Mononuclear cell (primary cell): Measurements from ENCODE around the gene NOLC1. TPM values are rescaled to one million over a fixed set of nuclear protein-coding genes. Genes with fewer than 3 reads are reported as not detected.

Source experiments
- H3K27me3 ChIP-seq: 2 replicates; pipeline ENCODE4 v1.6.0; 2011; ENCODE audit warnings: low read length, control low read depth; ENCODE audit not compliant: insufficient read depth
- H3K4me1 ChIP-seq: 2 replicates; pipeline ENCODE4 v1.5.1; 2011; ENCODE audit warnings: mild to moderate bottlenecking, low read length, control low read depth; ENCODE audit not compliant: insufficient read depth
- H3K4me3 ChIP-seq: 2 replicates; pipeline ENCODE4 v1.5.1; 2011; ENCODE audit warnings: mild to moderate bottlenecking, low read length, moderate library complexity
- H3K9me3 ChIP-seq: 2 replicates; pipeline ENCODE4 v1.5.1; 2011; ENCODE audit warnings: low read depth, mild to moderate bottlenecking, control low read depth, low read length
- total RNA-seq: library from RNA; depleted of rRNA; stranded (reverse); fragments of >200 nt; gene quantifications from one replicate; pipeline ENCODE4 v1.2.3, GENCODE V29; 2012

The NOLC1 gene
- total RNA-seq, 1 donor: 19.8 TPM

GRCh38 chr10:102200751-102201640 is 48.8 kb downstream of the NOLC1 start:
- no peaks in the 10 kb centered on the region for H3K4me1 ChIP-seq
- H3K4me3 ChIP-seq: no peak overlapping the region

GRCh38 chr10:102202386-102202785 is 50.2 kb downstream of the NOLC1 start:
- no peaks in the 10 kb centered on the region for H3K27me3 ChIP-seq
- H3K4me3 ChIP-seq: no peak overlapping the region
- no peaks in the 10 kb centered on the region for H3K9me3 ChIP-seq
- H3K4me1 ChIP-seq: no peaks in the 10 kb centered on the region

More at GRCh38 chr10:102200751-102201640, 48.8 kb downstream of the NOLC1 start:
- H3K9me3 ChIP-seq: no peaks in the 10 kb centered on the region
- no peaks in the 10 kb centered on the region for H3K27me3 ChIP-seq

- no peak overlapping the region for H3K4me3 ChIP-seq
- no peaks in the 10 kb centered on the region for H3K27me3 ChIP-seq
- no peaks in the 10 kb centered on the region for H3K9me3 ChIP-seq
- no peaks in the 10 kb centered on the region for H3K4me1 ChIP-seq
These were observed 56.3 kb downstream of the NOLC1 start for GRCh38 chr10:102208311-102209035.

GRCh38 chr10:102211615-102212299 is 59.6 kb downstream of the NOLC1 start:
- H3K9me3 ChIP-seq: no peaks in the 10 kb centered on the region
- no peaks in the 10 kb centered on the region for H3K27me3 ChIP-seq
- no peaks in the 10 kb centered on the region for H3K4me1 ChIP-seq
- no peak overlapping the region for H3K4me3 ChIP-seq

Other genes starting within 250 kb of the NOLC1 start
- gene ARMH3, start 96.2 kb upstream of the NOLC1 start, total RNA-seq: 10.4 TPM
- gene HPS6, start 87.0 kb upstream of the NOLC1 start, total RNA-seq: 22.6 TPM
- gene LDB1, start 32.0 kb upstream of the NOLC1 start, total RNA-seq: 59.0 TPM
- 12.1 TPM for gene PPRC1, start 19.3 kb upstream of the NOLC1 start, total RNA-seq
- gene ELOVL3, start 73.9 kb downstream of the NOLC1 start, total RNA-seq: not detected
- not detected for gene PITX3, start 89.1 kb downstream of the NOLC1 start, total RNA-seq
- gene GBF1, start 93.1 kb downstream of the NOLC1 start, total RNA-seq: 16.7 TPM
- 67.1 TPM for gene NFKB2, start 243.3 kb downstream of the NOLC1 start, total RNA-seq